Hematopoietic multipotent progenitor cell (in vitro differentiated cells): ENCODE results near the gene ZNF365. TPM values are rescaled to one million over a fixed set of nuclear protein-coding genes. Genes with fewer than 3 reads are reported as not detected.
"Not testable (repeated sequence)": the region's sequence is repeated elsewhere in the genome, so short reads cannot be mapped to it uniquely, and the experiment has no call there.

ENCODE experiments used
- DNase-seq, 3 donors: peaks; one replicate each; pipeline ENCODE4 v3.0.0-alpha.2; 2011 to 2015; ENCODE audit warnings: low read depth in 2 of 3, low spot score in 2 of 3
- total RNA-seq: library from RNA; depleted of rRNA; stranded (reverse); fragments of >200 nt; gene quantifications from one replicate; pipeline ENCODE4 v1.2.3, GENCODE V29; 2012

Gene ZNF365
- total RNA-seq: under 0.01 TPM

GRCh38 chr10:62373995-62374861 lies at the start of gene ZNF365:
TSS of gene ZNF365 (plus strand) at chr10:62374369. CDS start at chr10:62376194, 1,825 bp downstream.
- peak; percentile 29 to 39 (median 31) for DNase-seq

GRCh38 chr10:62326176-62326575 lies 48.0 kb upstream of the ZNF365 start:
- DNase-seq: no peak

- DNase-seq: no peak
Observed at GRCh38 chr10:62327885-62328284, 46.3 kb upstream of the ZNF365 start.

GRCh38 chr10:62330213-62330612 lies 44.0 kb upstream of the ZNF365 start:
- DNase-seq: no peak

- no peak for DNase-seq
Observed at GRCh38 chr10:62332406-62332805, 41.8 kb upstream of the ZNF365 start.

GRCh38 chr10:62333135-62333889 lies 40.9 kb upstream of the ZNF365 start:
- DNase-seq: no peak

GRCh38 chr10:62333988-62334682 lies 40.0 kb upstream of the ZNF365 start:
- DNase-seq: no peak

GRCh38 chr10:62335326-62335725 lies 38.8 kb upstream of the ZNF365 start:
- no peak for DNase-seq

- DNase-seq: no peak
Observed at GRCh38 chr10:62336404-62336803, 37.8 kb upstream of the ZNF365 start.

- DNase-seq: peak in 1 of 3 donors; percentile 7
Observed at GRCh38 chr10:62341419-62341818, 32.8 kb upstream of the ZNF365 start.

GRCh38 chr10:62343000-62343399 lies 31.2 kb upstream of the ZNF365 start:
- DNase-seq: no peak

- DNase-seq: no peak
Observed at GRCh38 chr10:62348029-62348428, 26.1 kb upstream of the ZNF365 start.

- DNase-seq: no peak
Observed at GRCh38 chr10:62352356-62352970, 21.7 kb upstream of the ZNF365 start.

GRCh38 chr10:62354916-62355315 lies 19.3 kb upstream of the ZNF365 start:
- no peak for DNase-seq

GRCh38 chr10:62356447-62356846 lies 17.7 kb upstream of the ZNF365 start:
- DNase-seq: no peak

GRCh38 chr10:62358151-62358550 lies 16.0 kb upstream of the ZNF365 start:
- DNase-seq: not testable (repeated sequence)

- DNase-seq: no peak
Observed at GRCh38 chr10:62373639-62373994, 552 bp upstream of the ZNF365 start.

- DNase-seq: peak in 1 of 3 donors; percentile 17
Observed at GRCh38 chr10:62374862-62375710, 917 bp downstream of the ZNF365 start.

- no peak for DNase-seq
Observed at GRCh38 chr10:62376071-62377025, 2.2 kb downstream of the ZNF365 start.
